ENCODE results near the gene FUZ.

- no peak for TF ChIP-seq CTCF (IDR thresholded peaks at IDR 0.05; ENCODE audit: insufficient read depth, low read length, poor library complexity, severe bottlenecking)
- no peak for TF ChIP-seq EZH2phosphoT487 (conservative IDR thresholded peaks at IDR 0.05; ENCODE audit: low read length)
These were observed 11.0 kb downstream of the FUZ start for GRCh38 chr19:49801966-49802661.
